Measurements from ENCODE around the gene SUDS3.
A peak's percentile ranks its signal among the peaks of the same experiment; 100 is the strongest.

DNA sequence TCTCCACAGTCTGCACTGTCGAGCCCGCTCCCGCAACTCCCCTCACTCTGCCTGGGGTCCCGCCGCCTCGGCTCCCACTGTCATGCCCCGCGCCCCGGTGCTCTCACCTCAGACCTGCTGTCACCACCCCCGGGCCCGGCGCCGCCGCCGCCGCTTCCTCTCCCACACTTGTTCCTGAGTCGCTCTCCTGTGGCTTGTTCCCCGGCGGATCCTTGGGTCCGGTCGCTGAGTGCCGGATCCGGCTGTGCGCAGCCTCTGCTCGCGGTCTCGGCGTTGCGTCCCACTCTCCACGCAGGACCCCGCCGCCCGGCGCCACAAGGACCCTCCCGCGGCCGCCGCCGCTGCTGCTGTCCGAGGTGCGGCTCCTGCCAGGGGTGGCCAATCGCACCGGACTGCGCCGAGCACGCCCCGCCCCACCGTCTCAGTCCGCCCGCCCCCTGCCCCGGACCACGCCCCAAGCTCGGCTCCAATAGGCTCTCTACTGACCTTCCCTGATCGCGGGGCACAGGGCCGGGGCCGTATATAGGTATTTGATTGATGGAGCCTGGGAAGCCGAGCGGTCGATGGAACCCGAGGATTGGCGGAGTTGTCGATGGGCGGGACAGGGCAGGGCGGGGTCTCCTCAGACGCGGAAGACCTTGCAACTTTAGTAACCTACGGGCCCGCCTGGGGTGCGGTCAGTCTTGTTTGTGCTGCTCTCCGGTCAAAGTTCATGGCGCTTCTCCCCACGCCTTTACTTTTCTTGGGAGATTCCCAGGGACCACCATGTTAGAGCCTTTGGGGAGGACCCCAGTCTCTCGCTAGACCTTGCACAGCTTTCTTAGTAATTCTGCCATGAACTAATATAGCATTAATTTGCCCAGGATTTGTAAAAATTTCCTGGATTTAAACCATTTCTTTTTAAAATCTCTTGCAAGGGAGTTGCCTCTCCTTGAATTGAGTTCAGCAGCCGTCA is 3.5 kb upstream of the SUDS3 start, which contains the start of gene TAOK3:
- peak; percentile 73; the same call in 1 of the 2 replicates for TF ChIP-seq YY1 (IDR thresholded peaks at IDR 0.05; ENCODE audit: low read depth)
- TF ChIP-seq, protein P1, sequence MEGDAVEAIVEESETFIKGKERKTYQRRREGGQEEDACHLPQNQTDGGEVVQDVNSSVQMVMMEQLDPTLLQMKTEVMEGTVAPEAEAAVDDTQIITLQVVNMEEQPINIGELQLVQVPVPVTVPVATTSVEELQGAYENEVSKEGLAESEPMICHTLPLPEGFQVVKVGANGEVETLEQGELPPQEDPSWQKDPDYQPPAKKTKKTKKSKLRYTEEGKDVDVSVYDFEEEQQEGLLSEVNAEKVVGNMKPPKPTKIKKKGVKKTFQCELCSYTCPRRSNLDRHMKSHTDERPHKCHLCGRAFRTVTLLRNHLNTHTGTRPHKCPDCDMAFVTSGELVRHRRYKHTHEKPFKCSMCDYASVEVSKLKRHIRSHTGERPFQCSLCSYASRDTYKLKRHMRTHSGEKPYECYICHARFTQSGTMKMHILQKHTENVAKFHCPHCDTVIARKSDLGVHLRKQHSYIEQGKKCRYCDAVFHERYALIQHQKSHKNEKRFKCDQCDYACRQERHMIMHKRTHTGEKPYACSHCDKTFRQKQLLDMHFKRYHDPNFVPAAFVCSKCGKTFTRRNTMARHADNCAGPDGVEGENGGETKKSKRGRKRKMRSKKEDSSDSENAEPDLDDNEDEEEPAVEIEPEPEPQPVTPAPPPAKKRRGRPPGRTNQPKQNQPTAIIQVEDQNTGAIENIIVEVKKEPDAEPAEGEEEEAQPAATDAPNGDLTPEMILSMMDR (IDR thresholded peaks at IDR 0.05), result no peak
- TF ChIP-seq NFIC (IDR thresholded peaks at IDR 0.05; ENCODE audit: borderline replicate concordance), result no peak
- TF ChIP-seq GABPA (IDR thresholded peaks at IDR 0.05; ENCODE audit: low read depth), result no peak
- peak; percentile 46; the same call in 1 of the 2 replicates for TF ChIP-seq RFX5 (IDR thresholded peaks at IDR 0.05; ENCODE audit: low read length)
- peak; percentile 75; the same call in 1 of the 2 replicates for TF ChIP-seq MXI1 (IDR thresholded peaks at IDR 0.05; ENCODE audit: low read depth, low read length)
- 0 out of 2 replicates have a peak, but pooled peaks have one; percentile 37 for TF ChIP-seq RCOR1 (IDR thresholded peaks at IDR 0.05; ENCODE audit: low read length)
- TF ChIP-seq, protein P2, sequence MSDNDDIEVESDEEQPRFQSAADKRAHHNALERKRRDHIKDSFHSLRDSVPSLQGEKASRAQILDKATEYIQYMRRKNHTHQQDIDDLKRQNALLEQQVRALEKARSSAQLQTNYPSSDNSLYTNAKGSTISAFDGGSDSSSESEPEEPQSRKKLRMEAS (IDR thresholded peaks at IDR 0.05; ENCODE audit: low read depth), result peak; percentile 47
- TF ChIP-seq RXRA (IDR thresholded peaks at IDR 0.05; ENCODE audit: borderline replicate concordance, low read depth), result 0 out of 2 replicates have a peak, but pooled peaks have one; percentile 14
- no peak for TF ChIP-seq JUND (IDR thresholded peaks at IDR 0.05)
- TF ChIP-seq EZH2phosphoT487 (IDR thresholded peaks at IDR 0.05; ENCODE audit: borderline replicate concordance, low read depth), result no peak
- TF ChIP-seq, protein P3, sequence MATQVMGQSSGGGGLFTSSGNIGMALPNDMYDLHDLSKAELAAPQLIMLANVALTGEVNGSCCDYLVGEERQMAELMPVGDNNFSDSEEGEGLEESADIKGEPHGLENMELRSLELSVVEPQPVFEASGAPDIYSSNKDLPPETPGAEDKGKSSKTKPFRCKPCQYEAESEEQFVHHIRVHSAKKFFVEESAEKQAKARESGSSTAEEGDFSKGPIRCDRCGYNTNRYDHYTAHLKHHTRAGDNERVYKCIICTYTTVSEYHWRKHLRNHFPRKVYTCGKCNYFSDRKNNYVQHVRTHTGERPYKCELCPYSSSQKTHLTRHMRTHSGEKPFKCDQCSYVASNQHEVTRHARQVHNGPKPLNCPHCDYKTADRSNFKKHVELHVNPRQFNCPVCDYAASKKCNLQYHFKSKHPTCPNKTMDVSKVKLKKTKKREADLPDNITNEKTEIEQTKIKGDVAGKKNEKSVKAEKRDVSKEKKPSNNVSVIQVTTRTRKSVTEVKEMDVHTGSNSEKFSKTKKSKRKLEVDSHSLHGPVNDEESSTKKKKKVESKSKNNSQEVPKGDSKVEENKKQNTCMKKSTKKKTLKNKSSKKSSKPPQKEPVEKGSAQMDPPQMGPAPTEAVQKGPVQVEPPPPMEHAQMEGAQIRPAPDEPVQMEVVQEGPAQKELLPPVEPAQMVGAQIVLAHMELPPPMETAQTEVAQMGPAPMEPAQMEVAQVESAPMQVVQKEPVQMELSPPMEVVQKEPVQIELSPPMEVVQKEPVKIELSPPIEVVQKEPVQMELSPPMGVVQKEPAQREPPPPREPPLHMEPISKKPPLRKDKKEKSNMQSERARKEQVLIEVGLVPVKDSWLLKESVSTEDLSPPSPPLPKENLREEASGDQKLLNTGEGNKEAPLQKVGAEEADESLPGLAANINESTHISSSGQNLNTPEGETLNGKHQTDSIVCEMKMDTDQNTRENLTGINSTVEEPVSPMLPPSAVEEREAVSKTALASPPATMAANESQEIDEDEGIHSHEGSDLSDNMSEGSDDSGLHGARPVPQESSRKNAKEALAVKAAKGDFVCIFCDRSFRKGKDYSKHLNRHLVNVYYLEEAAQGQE (IDR thresholded peaks at IDR 0.05; ENCODE audit: low read depth, low read length), result peak; percentile 87
- TF ChIP-seq POLR2AphosphoS5 (IDR thresholded peaks at IDR 0.05; ENCODE audit: low read depth, low read length), result peak; percentile 98
